GM19238 (cell line): ENCODE measurements around the gene RTN4RL2.

Experiments
- DNase-seq: peaks from one replicate; pipeline ENCODE4 v3.0.0; 2011; ENCODE audit warnings: low spot score; ENCODE audit not compliant: insufficient read length

Gene RTN4RL2

DNA sequence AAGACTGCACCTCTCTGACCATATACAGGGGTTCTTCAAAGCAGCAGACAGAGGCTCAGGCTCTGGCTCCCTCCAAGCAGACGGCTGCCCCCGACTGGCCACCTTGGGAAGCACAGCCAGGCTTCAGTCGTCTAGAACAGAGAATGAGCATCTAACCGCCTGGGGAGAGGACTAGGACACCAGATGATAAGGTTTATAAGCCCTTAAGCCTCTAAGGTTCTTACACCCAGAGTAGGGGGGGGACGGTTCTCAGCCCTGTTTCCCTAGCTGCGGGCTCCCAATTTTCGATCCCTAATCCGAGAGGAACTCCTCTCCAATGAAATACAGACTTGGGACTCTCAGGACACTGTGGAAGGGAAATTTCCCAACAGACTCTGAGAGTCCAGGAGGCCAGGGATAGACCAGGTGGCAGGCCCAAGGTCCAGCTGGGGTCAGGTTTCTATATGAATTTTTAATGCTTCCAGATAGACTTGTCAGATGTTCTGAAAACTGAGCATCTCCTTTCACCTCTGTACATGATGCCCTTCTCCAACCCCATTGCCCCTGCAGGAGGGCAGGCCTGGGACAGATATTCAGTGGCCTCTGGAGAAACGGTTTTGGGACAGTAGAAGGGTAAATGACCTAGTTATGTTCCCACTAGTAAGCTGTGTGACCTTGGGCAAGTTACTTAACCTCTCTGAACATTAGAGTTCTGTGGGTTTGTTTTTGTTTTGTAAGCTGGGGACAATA is 20.2 kb downstream of the RTN4RL2 start:
- DNase-seq, result peak; percentile 76

DNA sequence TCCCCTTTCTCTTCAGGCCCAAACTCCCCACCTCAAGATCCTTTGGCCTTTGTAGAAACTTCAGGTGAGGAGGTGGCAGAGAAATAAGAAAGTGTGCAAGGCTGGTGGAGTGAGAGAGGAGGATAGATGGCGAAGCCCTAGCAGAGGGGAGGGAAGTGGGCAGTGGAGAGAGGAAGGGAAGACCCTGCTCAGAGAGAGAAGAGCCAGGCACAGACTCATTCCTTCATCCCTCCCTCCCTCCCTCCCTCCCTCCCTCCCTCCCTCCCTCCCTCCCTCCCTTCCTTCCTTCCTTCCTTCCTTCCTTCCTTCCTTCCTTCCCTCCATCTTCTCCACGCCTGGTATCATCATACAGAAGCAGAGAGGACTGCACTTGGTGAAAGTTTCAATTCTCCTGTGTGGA is 21.0 kb downstream of the RTN4RL2 start:
- no peak for DNase-seq

DNA sequence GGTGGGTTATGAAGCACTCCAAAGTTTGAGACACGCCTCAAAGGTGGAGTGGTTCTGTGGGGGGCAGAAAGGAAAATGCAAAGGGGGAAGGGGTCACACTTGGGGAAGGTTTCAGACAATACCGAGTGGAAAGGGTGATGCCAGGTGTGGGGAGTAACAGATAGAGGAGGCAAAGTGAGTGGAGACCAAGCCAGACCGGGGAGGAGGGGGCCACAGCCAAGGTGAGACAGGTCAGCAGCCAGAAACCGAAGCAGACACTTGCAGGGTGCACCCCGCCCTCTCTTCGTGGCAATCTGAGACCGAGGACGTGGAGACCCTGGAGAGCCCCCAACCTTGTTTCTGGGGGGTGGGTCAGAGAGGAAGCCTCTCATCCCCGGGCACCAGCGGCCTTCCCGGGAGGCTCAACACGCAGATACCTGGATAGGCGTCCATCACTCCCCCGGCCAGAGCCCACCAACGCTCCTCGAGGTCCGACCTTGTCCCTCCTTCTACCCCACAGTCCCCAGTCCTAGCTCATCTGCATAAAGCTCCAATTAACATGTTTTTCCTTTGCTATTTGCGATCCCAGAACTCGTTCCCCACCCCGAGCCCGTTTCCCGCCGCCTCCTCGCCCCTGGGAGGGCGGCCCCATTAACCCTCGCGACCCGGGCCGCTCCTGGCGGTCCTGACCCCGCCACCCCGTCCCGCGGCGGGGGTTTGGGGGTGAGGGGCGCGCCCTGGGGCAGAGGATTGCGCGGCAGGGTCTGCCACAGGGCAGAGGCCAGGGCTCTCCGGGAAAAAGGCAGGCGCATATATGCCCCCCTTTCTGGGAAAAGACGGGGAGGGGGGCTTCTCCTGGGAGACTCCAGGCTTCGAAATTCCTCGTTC is 21.8 kb downstream of the RTN4RL2 start:
- DNase-seq, result no peak

DNA sequence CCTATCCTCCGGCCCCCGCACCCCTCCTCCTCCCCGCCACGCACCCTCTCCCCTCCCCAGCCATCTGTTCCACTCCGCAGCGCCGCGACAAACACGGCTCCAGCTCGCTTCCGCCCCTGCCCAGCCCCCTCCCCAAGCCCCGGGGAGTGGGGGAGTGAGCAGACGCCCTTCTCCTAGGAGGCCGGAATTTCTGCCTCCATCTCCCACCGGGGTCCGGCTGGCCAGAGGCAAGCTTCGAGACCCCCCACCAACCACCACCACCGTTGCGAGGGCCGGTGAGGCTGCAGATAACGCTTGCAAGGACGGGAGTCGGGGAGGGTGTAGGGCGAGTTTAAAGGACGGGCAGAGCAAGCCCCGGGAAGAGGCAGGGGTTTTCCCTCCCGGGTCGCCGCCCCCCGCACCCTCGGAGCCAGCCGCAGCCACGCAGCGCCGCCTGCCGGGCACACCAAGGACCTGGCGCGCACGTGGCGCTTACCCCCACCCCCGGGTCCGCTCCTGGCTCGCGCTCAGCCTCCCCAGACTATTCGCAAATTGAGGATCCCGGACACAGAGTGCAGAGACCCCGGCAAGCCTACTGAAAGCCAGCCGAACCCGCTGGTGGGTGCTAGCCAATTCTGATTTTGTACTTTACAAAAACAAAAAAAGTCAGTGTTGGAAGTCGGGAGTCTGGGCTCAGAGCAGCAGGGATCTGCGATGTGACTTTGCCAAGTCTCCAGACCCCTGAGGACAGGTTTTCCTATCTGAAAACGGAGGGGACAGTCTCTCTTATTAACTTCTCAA is 22.6 kb downstream of the RTN4RL2 start:
- DNase-seq, result peak; percentile 71

DNA sequence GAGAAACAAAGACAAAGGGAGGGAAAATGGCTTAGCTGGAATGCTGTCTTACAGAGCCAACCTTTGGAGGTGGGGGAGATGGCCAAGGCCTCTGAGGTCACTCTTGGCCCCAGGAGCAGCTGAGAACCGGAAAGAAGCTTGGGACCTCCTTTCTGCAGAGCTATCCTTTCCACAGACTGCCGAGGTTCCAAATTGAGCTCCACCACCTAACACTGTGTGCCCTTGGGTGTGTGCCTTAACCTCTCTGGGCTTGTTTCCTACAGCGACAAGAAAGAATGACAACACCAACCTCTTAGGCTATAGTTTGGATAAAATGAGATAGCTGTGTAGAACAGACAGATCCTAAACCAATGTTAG is 23.2 kb downstream of the RTN4RL2 start:
- no peak for DNase-seq

DNA sequence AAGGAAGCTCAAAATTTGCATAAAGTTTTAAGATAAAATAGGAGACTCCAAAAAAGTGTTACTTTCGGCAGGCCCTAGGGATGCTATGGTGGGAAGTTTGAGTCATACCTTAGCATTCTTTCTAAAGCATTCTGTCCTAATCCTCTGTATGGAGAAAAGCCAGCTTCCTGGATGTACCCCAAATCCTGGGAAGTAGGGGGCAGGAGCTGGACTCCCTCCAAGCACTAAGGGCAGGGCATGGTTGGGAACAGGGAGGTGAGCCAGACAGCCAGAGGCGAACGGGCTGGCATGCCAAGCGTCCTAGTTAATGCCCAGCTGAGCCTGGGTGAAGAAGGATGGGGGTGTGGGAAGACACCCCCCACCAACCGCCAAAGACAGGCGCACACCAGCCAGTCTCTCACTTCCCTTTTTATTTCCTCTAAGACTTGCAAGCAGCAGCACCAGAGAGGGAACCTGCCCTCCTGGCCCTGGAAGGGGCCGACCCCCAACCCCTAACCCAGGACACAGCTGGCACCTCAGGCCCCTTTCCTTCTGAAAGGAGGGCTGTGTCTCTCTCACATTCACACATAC is 23.9 kb downstream of the RTN4RL2 start:
- peak; percentile 77 for DNase-seq

DNA sequence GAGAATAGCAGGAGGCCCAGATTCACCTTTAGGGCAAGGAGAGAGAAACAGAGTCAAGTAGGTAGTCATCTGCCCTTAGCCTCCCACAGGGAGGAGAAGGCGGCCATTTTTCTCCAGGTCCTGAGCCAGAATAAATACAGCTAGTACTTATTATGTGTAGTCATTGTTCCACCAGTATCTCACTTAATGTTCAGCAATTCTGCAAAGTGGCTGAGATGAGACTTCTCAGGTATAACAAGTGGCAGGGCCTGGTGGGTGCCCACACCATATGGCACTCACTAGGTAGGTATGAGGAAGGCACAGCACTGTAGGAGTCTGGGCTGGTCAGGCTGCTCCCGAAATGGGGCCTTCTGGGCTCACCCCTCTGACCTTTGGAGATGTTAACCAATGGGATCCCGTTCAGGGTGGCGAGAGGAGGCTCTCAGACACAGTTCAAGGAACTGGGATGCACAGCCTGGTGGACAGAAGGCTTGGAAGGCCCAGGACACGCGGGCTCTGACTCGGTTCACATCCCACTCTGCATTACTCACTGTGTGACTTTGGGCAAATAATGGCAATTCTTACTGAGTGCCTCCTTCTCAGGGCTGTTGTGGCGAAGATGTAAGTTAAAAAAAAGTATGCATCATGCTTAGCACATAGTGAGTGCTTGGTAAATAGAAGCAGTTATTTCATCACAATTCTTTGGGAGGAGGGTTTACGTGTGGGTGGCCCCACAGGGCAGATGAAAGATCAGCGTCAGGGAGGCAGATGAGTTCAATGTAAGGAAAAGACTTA is 25.1 kb downstream of the RTN4RL2 start:
- DNase-seq, result no peak

DNA sequence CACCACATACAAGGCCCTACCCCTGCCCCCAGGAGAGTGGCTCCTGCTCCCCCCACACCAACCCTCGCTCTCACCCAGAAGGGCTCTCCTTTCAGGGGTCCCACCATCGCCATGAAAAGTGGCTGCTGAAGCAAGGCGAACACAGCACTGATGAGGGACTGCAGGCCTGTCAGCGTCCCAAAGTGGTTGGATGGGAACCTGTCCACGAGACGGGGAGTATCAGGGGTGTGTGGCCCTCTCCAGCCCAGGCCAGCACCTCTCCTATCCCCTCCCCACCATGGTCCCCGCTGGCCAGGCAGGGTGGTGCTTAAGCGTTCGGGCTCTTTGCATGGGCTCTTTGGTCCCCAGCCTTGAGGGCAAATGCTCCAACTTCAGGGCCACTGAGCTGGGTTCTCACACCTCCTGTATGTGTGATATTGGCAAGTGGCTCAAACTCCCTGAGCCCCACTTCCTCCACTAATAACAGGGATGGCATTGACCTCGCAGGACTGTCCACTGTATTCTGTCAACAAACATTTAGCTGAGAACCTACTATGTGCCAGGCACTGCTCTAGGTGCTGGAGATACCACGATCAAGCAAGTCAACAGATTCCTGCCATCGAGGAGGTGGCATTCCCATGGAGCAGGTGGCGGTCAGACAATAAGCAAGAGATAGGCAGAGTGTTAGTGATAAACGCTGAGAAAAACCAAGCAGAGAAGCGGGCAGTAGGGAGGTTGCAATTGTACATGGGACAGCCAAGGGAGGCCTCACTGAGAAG is 26.9 kb downstream of the RTN4RL2 start:
- no peak for DNase-seq

DNA sequence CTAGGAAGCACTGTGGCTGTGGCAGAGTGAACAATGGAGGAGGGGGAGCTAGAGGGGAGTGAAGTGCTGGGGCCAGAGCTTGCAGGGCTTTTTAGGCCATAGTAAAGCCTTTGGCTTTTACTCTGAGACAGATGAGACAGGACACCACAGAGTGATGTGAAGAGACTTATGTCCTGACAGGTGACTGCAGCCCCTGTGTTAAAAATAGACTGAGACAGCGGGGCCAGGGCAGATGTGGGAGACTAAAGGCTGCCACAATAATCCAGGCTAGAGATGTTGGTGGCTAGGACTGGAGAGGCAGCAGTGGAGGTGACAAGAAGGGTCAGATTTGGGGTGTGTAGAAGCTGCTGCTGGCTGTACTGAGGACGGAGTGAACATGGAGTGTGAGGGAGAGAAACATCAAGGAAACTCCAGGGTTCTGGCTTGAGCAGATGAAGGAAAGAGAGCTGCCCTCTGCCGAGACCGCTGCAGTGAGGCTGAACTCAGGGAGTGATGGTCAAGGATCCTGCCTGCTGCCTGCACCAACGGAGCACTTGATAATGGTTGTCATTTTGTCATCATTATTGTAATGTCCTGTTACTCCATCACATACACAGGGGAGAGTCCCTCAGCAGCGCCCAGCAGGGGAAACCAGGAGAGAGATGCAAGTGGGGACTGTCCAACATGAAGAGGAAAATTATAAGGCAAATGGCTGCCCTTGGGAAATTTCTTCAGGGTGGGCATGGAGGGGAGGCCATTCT is 27.8 kb downstream of the RTN4RL2 start:
- no peak for DNase-seq

DNA sequence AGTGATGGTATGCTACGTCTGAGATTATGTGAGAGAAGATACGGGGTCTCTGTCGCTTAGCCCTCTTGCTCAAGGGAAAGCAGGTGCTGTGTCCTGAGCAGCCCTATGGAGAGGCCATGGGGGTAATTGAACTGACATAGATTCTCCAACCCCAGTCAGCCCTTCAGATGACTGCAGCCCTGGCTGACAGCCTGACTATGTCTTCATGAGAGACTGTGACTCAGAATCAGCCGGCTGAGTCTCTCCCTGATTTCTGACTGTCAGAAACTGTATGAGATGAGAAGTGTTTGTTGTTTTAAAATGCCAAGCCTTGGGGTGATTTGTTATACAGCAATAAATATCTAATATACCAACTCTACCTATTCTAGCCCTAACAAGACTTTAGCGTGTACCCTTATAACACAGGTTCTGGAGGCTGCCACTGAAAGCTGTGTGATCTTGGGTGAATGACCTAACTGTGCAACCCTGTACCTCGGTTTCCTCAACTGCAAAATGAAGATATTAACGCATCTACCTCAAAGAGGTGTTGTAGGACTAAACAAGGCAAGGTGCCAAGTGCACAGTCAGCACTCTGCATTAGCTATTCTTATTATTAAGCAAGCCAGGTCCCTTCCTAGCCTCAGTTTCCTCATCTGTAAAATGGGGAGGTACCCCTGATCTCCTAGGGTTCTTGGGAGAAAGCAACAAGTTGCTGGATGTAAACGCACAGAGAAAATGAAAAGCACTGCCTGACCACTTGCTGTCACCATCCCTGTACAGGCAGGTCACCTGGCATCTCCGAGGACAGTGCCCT is 30.3 kb downstream of the RTN4RL2 start:
- no peak for DNase-seq

DNA sequence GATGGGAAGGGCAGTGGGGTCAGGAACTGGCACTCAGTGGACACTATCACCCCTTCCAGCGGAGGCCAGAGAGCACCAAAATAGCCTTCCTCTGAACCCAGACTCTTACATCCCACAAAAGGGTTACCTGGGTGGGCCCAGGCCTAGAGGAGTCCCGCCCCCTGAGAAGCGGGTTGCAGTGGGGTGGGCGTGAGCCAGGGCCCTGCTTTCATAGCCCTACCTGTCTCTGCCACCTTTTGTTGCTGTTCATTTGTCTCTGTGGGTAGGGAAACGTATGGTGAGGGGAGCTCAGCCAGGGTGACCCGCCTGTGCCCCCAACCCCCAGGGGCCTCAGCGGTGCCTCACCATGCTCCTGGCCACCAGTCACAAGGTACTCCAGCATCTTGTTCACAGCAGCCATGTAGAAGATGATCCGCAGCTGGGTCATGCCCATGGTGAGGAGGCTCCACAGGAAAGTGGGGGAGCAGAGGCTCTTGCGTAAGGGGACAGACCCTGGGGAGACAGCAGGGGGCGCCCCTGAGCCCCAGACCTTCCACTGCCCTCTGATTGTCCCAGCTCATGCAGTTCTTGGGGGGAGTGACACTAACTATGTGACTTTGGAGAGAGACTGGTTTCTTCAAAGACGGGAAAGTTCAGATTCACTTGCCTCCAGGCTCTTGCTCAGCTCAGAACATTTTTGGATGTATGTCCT is 31.2 kb downstream of the RTN4RL2 start:
- no peak for DNase-seq

DNA sequence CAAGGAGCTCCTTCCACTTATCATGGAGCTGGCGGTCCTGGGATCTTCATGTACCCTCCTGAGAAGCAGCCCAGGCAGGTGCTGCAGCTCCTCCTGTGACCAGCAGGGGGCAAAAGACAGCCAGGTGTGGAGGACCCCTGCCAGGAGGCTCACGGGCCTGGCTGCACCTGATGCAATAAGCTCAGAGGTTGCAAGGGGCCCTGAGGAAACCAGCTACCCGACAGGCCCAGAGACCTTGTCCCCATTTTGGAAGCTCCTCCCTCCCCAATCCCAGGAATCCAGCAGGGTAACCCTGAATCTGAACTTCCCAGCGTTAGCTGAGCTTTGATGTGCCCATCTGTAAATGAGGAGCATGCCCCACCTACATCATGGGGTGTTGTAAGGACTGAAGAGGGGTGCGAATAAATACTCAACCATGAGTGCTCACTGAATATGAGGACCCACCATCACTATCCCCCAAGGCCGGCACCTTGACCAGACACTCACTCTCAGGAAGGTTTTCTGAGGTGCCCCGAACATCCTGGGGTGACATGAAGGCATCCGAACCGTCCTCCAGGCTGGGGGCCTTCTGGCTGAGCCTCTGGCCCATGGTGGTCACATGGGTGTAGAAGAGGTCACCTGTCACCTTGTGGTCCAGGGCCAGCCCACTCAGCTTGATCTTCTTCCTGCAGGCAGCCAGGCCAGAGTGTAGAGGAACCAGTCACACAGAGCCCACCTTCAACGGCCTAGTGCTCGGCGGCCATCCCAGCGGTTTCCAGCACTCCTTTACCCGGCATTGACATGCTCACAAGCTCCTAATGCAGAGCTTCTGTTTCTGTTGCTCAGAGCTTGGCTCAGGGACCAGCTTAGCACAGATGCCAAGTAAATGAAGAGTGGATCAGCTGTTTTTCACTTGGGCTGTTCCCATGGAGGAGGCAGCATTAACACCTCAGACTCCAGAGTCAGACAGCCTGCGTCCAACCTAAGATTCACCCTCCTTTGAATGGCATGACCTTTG is 33.5 kb downstream of the RTN4RL2 start:
- peak; percentile 69 for DNase-seq

DNA sequence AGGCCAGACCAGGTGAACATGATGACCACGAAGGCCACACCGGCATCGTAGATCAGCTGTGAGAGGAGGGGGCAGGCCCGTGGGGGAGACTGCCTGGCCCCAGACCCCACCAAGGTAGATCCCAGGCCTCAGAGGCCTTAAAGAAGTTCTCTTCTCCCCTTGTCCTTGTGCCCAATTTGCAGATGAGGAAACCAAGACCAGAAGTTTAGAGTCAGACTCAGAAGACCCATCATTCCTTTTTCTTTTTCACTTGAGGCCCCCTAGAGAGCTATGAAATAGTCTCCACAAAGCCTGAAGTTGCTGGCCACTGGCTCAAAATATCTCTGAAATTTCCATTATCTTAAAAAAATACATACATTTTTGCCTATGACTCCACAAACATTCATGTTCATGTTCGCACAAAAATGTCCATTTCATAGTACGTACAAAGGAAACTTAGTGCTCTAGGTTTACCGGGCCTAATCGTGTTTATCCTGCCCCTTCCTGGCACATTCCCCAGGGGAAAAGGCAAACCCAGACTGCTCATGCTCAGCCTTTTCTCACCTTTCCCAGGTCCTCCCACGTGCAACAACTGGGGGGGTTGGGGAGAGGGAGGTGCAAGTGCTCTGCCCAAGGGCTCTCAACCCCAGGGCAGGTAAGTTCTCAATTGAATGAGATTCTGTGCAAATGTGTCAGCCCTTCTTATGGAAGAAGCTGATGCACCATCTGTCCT is 35.9 kb downstream of the RTN4RL2 start:
- no peak for DNase-seq

DNA sequence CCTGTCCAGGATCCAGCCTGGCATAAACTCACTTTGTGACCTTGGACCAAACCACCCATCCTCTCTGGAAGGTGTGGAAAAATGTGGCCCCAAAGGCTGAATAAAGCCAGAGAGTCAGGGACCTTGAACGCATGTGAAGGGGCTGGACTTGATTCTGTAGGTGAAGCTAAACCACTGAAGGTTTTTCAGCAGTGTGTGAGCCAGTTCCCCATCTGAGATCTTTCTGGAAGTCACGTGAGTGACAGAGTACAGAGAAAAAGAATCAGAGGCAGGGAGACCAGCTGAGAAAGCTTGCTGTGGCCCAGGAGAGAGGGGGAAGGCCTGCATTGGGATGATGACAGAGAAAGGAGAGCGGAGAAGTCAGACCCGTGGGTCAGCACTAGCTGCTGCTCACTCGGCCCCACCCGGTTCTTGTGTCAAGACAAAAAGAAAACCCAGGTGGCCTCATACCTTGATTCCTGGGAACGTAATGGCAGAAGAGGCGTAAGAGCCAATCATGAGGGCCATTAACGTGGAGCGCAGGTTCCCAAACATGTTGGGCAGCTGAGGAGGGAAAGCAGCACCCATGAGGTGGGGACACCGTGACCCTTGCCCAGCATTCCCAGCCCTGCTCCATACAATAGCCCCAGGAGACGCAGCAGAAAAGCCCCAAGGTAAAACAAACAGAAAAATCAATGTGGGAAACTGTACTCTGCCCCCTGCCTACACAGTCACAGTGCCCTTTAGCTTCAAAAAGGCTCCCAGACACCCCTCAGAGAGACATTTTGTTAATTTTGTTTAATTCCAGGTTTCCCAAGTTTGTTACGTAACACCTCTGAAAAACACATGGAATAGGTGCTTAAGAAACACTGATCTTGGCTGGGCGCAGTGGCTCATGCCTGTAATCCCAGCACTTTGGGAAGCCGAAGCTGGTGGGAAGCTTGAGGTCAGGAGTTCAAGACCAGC is 37.2 kb downstream of the RTN4RL2 start:
- DNase-seq, result no peak

DNA sequence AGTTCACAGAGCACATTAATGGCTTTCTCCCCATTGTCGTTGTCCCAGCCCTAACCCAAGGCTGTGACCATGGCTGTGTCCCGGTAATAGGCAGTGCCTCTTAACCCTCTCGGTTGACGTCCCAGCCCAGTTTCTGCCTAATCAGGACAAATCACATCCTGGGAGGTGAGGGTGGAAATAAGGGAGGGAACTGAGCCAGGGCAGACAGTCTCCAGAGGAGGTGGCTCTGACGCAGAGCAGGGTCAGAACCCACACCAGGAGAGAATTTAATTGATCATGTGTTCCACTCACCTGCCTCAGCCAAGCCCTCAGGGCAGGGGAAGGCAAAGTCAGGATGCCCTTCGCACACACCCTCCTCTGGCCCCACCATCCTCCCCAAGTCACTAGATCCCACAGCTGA is 38.2 kb downstream of the RTN4RL2 start:
- DNase-seq, result no peak
